Neural cell (in vitro differentiated cells): ENCODE results near the gene PLCD1. TPM values are rescaled to one million over a fixed set of nuclear protein-coding genes. Genes with fewer than 3 reads are reported as not detected.

ENCODE experiments used
- H2AFZ ChIP-seq: fragments of 200-600, 300-800 bp; sonication (generic), shearing (Covaris generic); 2 replicates; pipeline ENCODE4 v1.6.0; 2014; ENCODE audit warnings: low read depth, mild to moderate bottlenecking, antibody characterized with exemption, low read length, moderate library complexity
- H3F3A ChIP-seq: fragments of 200-600 bp; shearing (Covaris generic); 2 replicates; pipeline ENCODE4 v1.6.1; 2016; ENCODE audit warnings: mild to moderate bottlenecking, moderate library complexity, mixed read lengths, antibody characterized with exemption, low read length; ENCODE audit not compliant: insufficient read depth, poor library complexity, severe bottlenecking
- H3K27ac ChIP-seq: fragments of 200-600, 300-800 bp; sonication (generic), shearing (Covaris generic); 2 replicates; pipeline ENCODE4 v1.5.1; 2014; ENCODE audit warnings: mild to moderate bottlenecking, low read length, moderate library complexity
- H3K27me3 ChIP-seq: fragments of 300-800, 200-600 bp; sonication (generic), shearing (Covaris generic); 2 replicates; pipeline ENCODE4 v1.6.0; 2014; ENCODE audit warnings: mild to moderate bottlenecking, low read depth, low read length, moderate library complexity; ENCODE audit not compliant: insufficient read depth
- H3K36me3 ChIP-seq: fragments of 300-800, 200-600 bp; sonication (generic), shearing (Covaris generic); 2 replicates; pipeline ENCODE4 v1.5.1; 2014; ENCODE audit warnings: mild to moderate bottlenecking, antibody characterized with exemption, low read length, moderate library complexity; ENCODE audit not compliant: insufficient read depth
- H3K4me2 ChIP-seq: fragments of 300-800, 200-600 bp; sonication (generic), shearing (Covaris generic); 2 replicates; pipeline ENCODE4 v1.6.0; 2014; ENCODE audit warnings: mild to moderate bottlenecking, low read length
- H3K4me3 ChIP-seq: fragments of 300-800, 200-600 bp; sonication (generic), shearing (Covaris generic); 2 replicates; pipeline ENCODE4 v1.5.1; 2014; ENCODE audit warnings: mild to moderate bottlenecking, low read length, moderate library complexity
- H3K79me2 ChIP-seq: fragments of 200-600 bp; shearing (Covaris generic); replicated peaks from 2 replicates; pipeline ENCODE4 v1.6.0; 2014; ENCODE audit warnings: mild to moderate bottlenecking, low read length, moderate library complexity; ENCODE audit not compliant: insufficient read depth
- H3K9ac ChIP-seq: fragments of 300-800, 200-600 bp; sonication (generic), shearing (Covaris generic); 2 replicates; pipeline ENCODE4 v1.6.1; 2016; ENCODE audit warnings: mild to moderate bottlenecking, low read length, mixed read lengths
- H3K9me2 ChIP-seq: fragments of 200-600 bp; shearing (Covaris generic); 2 replicates; pipeline ENCODE4 v1.6.1; 2016; ENCODE audit warnings: mild to moderate bottlenecking, low read length, mixed read lengths; ENCODE audit not compliant: insufficient read depth
- H3K9me3 ChIP-seq: fragments of 200-600, 300-800 bp; sonication (generic), shearing (Covaris generic); 2 replicates; pipeline ENCODE4 v1.6.1; 2016; ENCODE audit warnings: mild to moderate bottlenecking, mixed run types, low read length, moderate library complexity, mixed read lengths
- H4K20me1 ChIP-seq: fragments of 200-600 bp; shearing (Covaris generic); 2 replicates; pipeline ENCODE4 v1.6.1; 2016; ENCODE audit warnings: mild to moderate bottlenecking, mixed run types; ENCODE audit not compliant: insufficient read depth
- EP300 ChIP-seq: fragments of 450-650 bp; conservative IDR thresholded peaks from 2 replicates; pipeline ENCODE4 v1.6.1; 2014; ENCODE audit warnings: antibody characterized with exemption, mild to moderate bottlenecking, moderate library complexity; ENCODE audit not compliant: poor library complexity, severe bottlenecking
- EZH2 ChIP-seq: fragments of 200-600, 300-800 bp; shearing (Covaris generic), sonication (generic); IDR thresholded peaks from 2 replicates; pipeline ENCODE4 v1.6.1; 2014; ENCODE audit warnings: antibody characterized with exemption, low read length, borderline replicate concordance, mild to moderate bottlenecking; ENCODE audit not compliant: insufficient read depth, poor library complexity, severe bottlenecking
- MXI1 ChIP-seq: fragments of 450-650 bp; conservative IDR thresholded peaks from 2 replicates; pipeline ENCODE4 v1.6.1; 2014; ENCODE audit warnings: antibody characterized with exemption, mild to moderate bottlenecking; ENCODE audit not compliant: poor library complexity, severe bottlenecking
- POLR2AphosphoS5 ChIP-seq: IDR thresholded peaks from 2 replicates; pipeline ENCODE4 v1.6.1; 2012
- RAD21 ChIP-seq: fragments of 450-650 bp; conservative IDR thresholded peaks from 2 replicates; pipeline ENCODE4 v1.6.1; 2014; ENCODE audit warnings: antibody characterized with exemption, mild to moderate bottlenecking, moderate library complexity
- SMC3 ChIP-seq: fragments of 450-650 bp; conservative IDR thresholded peaks from 2 replicates; pipeline ENCODE4 v1.6.1; 2014; ENCODE audit warnings: antibody characterized with exemption, mild to moderate bottlenecking, moderate library complexity; ENCODE audit not compliant: poor library complexity
- TAF1 ChIP-seq: IDR thresholded peaks from 2 replicates; pipeline ENCODE4 v1.6.1; 2012; ENCODE audit warnings: low read depth
- polyA plus RNA-seq: library from polyadenylated mRNA; depleted of rRNA; stranded (reverse); fragments of >200 nt; gene quantifications from 2 replicates; pipeline ENCODE4 v1.2.3, GENCODE V29; 2014
- TF ChIP-seq, protein P1 (sequence below): fragments of 450-650 bp; IDR thresholded peaks from 2 replicates; pipeline ENCODE4 v1.5.1; 2014; ENCODE audit warnings: antibody characterized with exemption, mild to moderate bottlenecking, moderate library complexity; ENCODE audit not compliant: poor library complexity, severe bottlenecking
- TF ChIP-seq, protein P2 (sequence below): IDR thresholded peaks from 2 replicates; pipeline ENCODE4 v1.6.1; 2012; ENCODE audit warnings: borderline replicate concordance

The PLCD1 gene
- polyA plus RNA-seq, 1 donor from 2014 or later, result 4.6 TPM

DNA sequence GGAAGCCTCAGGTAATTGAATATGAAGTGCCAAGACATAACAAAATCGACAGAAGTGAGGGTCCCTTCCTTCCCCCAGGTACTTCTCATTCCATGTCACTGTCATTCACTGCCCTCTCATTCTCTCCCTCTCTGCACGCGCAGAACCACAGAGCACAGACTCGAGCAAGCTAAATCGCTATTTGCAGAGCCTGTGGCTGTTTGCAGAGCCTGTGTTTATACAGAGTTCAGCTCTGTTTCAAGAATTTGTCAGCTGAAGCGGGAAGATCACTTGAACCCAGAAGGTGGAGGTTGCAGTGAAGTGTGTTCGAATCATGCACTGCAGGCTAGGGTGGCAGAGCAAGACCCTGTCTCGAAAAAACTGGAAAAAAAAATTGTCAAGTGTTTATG lies 36.4 kb downstream of the PLCD1 start:
- Histone ChIP-seq H3K27ac (no peak overlapping the region), H3F3A (no peaks in the 10 kb centered on the region), H3K9me2 (no peaks in the 10 kb centered on the region), H4K20me1 (no peaks in the 10 kb centered on the region), H3K9ac (no peak overlapping the region), H3K4me3 (no peak overlapping the region), H3K4me2 (no peak overlapping the region), H3K79me2 (no peaks in the 10 kb centered on the region), H3K27me3 (no peaks in the 10 kb centered on the region), H3K36me3 (no peaks in the 10 kb centered on the region), H2AFZ (no peak overlapping the region), H3K9me3 (no peaks in the 10 kb centered on the region)
- no peak for TF ChIP-seq POLR2AphosphoS5
- no peak for TF ChIP-seq EP300
- TF ChIP-seq, protein P1, sequence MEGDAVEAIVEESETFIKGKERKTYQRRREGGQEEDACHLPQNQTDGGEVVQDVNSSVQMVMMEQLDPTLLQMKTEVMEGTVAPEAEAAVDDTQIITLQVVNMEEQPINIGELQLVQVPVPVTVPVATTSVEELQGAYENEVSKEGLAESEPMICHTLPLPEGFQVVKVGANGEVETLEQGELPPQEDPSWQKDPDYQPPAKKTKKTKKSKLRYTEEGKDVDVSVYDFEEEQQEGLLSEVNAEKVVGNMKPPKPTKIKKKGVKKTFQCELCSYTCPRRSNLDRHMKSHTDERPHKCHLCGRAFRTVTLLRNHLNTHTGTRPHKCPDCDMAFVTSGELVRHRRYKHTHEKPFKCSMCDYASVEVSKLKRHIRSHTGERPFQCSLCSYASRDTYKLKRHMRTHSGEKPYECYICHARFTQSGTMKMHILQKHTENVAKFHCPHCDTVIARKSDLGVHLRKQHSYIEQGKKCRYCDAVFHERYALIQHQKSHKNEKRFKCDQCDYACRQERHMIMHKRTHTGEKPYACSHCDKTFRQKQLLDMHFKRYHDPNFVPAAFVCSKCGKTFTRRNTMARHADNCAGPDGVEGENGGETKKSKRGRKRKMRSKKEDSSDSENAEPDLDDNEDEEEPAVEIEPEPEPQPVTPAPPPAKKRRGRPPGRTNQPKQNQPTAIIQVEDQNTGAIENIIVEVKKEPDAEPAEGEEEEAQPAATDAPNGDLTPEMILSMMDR, result no peak
- no peak for TF ChIP-seq RAD21
- TF ChIP-seq, protein P2, sequence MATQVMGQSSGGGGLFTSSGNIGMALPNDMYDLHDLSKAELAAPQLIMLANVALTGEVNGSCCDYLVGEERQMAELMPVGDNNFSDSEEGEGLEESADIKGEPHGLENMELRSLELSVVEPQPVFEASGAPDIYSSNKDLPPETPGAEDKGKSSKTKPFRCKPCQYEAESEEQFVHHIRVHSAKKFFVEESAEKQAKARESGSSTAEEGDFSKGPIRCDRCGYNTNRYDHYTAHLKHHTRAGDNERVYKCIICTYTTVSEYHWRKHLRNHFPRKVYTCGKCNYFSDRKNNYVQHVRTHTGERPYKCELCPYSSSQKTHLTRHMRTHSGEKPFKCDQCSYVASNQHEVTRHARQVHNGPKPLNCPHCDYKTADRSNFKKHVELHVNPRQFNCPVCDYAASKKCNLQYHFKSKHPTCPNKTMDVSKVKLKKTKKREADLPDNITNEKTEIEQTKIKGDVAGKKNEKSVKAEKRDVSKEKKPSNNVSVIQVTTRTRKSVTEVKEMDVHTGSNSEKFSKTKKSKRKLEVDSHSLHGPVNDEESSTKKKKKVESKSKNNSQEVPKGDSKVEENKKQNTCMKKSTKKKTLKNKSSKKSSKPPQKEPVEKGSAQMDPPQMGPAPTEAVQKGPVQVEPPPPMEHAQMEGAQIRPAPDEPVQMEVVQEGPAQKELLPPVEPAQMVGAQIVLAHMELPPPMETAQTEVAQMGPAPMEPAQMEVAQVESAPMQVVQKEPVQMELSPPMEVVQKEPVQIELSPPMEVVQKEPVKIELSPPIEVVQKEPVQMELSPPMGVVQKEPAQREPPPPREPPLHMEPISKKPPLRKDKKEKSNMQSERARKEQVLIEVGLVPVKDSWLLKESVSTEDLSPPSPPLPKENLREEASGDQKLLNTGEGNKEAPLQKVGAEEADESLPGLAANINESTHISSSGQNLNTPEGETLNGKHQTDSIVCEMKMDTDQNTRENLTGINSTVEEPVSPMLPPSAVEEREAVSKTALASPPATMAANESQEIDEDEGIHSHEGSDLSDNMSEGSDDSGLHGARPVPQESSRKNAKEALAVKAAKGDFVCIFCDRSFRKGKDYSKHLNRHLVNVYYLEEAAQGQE, result no peak
- TF ChIP-seq SMC3, result no peak
- TF ChIP-seq TAF1, result no peak
- TF ChIP-seq EZH2, result no peak
- no peak for TF ChIP-seq MXI1

DNA sequence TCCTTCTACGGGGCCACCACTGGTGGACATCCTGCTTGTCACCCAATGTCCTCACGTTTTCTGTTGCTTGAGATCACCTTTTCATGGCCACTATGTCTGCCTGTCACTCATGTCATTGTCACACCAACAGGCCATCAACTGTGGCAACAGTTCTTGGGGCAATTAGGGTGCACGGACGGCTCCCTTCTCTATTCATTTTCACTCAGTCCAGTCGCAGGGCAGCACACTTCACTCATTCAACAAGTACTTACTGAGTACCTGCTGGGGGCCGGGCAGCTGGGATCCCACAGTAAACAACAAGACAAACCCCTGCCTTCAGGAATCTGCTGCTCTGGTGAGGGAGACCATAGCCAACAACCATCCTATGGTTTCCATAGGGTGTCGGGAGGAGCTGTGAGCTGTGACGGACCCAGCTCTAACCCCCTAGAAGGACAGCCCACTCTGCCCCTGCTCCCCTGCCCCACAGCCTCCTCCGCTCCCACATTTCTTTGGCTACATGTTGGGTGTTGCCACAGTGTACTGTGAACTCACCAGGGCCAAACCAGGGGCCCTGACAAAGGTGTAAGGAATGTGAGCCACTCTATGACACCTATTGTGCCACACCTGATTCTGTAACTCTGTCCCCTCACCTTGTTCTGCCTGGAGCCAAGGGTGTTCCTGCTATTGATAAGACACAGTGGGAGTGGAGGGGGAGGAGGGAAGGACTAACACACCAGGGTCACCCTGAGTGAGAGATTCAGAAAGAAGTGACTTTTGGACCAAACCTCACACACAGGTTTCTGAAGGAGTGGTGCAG lies 37.0 kb downstream of the PLCD1 start:
- no peaks in the 10 kb centered on the region for H3K79me2 ChIP-seq
- no peaks in the 10 kb centered on the region for H3F3A ChIP-seq
- H3K27ac ChIP-seq, result no peak overlapping the region
- H3K9me3 ChIP-seq, result no peaks in the 10 kb centered on the region
- no peaks in the 10 kb centered on the region for H3K27me3 ChIP-seq
- no peaks in the 10 kb centered on the region for H3K36me3 ChIP-seq
- no peak overlapping the region for H3K9ac ChIP-seq
- H4K20me1 ChIP-seq, result no peaks in the 10 kb centered on the region
- H3K4me2 ChIP-seq, result no peak overlapping the region
- TF ChIP-seq TAF1 (no peak), MXI1 (no peak), RAD21 (no peak)
- no peak overlapping the region for H2AFZ ChIP-seq
- H3K9me2 ChIP-seq, result no peaks in the 10 kb centered on the region
- no peak overlapping the region for H3K4me3 ChIP-seq
